WI38 (cell line): Measurements from ENCODE around the gene MINDY2.
"Not testable (repeated sequence)": the region's sequence is repeated elsewhere in the genome, so short reads cannot be mapped to it uniquely, and the experiment has no call there.

Experiments used
- H3K4me3 ChIP-seq: 2 replicates; pipeline ENCODE4 v1.5.1; 2011; ENCODE audit warnings: low read depth, mild to moderate bottlenecking, control low read depth, low read length
- TF ChIP-seq, protein P1 (sequence below): IDR thresholded peaks from 2 replicates; pipeline ENCODE4 v1.5.1; 2012; ENCODE audit warnings: low read depth, mild to moderate bottlenecking, control low read depth, low read length

MINDY2 gene

DNA sequence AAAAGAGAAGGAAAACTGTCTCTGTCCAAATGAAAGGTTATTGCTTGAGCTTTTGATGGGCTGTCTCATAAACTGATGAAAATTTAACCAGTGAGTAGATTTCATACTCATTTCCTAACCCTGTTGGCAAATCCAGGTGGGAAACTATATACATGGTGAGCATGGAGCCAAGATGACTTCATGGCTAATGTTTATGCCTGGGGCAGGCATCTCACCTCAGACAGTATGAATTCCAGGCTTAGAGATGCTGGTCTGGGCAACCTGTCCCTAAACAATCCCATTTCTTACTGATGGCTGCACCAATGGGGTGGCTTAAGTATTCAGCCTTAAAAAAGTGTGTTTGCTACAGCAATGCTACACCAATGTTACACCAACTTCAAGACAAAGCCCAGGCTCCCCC lies 104.2 kb downstream of the MINDY2 start:
- no peak overlapping the region for H3K4me3 ChIP-seq
- TF ChIP-seq, protein P1, sequence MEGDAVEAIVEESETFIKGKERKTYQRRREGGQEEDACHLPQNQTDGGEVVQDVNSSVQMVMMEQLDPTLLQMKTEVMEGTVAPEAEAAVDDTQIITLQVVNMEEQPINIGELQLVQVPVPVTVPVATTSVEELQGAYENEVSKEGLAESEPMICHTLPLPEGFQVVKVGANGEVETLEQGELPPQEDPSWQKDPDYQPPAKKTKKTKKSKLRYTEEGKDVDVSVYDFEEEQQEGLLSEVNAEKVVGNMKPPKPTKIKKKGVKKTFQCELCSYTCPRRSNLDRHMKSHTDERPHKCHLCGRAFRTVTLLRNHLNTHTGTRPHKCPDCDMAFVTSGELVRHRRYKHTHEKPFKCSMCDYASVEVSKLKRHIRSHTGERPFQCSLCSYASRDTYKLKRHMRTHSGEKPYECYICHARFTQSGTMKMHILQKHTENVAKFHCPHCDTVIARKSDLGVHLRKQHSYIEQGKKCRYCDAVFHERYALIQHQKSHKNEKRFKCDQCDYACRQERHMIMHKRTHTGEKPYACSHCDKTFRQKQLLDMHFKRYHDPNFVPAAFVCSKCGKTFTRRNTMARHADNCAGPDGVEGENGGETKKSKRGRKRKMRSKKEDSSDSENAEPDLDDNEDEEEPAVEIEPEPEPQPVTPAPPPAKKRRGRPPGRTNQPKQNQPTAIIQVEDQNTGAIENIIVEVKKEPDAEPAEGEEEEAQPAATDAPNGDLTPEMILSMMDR: no peak

DNA sequence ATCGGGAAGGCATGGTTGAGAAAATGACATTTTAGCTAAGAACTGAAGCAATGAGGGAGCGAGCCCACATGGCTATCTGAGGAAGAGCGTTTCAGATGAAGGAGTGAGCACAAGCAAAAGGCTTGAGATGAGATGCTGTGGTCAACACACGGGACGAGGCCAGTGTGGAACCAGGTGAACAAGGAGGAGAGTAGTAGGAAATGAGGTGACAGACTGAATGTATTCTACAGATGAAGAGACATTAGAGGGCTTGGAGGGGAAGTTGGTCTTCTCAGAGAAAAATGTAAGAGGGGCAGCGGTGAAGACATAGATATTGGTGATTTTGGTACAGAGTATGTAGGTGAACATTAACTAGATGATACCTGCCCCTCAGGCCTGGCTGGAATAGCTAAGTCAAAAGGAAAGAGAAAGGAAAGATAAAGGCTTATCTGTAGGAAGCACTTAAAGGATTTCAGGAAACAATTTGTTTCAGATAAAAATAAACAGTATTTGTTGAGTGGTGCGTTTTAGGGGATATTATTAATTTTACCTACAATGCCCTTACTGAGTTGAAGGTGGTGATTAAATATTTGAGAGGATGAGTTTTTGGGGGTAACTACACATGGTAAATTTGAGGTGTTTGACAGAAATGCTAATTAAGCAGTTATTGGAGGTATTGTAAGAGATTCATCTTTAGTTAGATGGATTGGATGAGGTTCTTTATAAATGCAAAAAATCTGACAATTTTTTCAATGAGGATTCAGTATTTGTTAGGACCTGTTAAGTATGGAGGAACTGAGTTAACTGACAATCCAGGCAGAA lies 105.4 kb downstream of the MINDY2 start:
- TF ChIP-seq, protein P1: no peak
- no peak overlapping the region for H3K4me3 ChIP-seq

- TF ChIP-seq, protein P1: no peak
- H3K4me3 ChIP-seq: no peak overlapping the region
Measured at GRCh38 chr15:58877999-58878825, 107.1 kb downstream of the MINDY2 start.

DNA sequence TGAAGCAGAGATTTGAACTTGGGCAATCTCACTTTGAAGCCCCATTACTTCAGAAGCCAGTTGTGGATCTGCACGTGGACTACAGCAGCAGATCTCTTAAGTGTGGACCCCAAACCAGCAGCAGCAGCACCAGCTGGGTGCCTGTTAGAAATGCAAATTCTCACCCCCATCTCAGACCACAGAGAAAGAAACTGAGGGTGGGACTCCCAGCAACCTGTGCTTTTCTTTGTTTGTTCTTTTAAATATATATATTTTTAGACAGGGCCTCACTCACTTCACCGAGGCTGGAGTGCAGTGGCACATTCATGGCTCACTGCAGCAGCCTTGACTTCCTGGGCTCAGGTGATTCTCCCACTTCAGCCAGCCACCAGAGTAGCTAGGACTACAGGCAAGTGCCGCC lies 109.2 kb downstream of the MINDY2 start:
- TF ChIP-seq, protein P1: no peak
- H3K4me3 ChIP-seq: no peak overlapping the region

DNA sequence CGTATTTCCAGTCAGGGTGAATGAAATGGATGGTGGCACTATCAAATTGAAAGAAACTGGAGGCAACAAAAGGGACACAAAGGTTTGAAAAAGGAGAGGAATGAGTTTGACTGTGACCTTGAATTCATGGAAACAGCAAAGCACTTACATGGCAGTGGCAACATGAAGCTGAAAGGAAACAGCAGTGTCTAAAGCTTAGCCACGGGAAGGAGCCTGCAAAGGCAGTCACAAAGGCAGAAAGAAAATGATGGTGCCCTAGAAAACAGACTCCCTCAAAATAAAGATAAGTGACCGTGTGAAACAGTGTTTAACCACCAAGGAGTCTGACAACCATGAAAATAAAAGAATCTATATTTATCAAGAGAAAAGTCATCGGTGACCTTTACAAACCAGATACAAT lies 111.1 kb downstream of the MINDY2 start:
- no peak overlapping the region for H3K4me3 ChIP-seq
- TF ChIP-seq, protein P1: no peak

DNA sequence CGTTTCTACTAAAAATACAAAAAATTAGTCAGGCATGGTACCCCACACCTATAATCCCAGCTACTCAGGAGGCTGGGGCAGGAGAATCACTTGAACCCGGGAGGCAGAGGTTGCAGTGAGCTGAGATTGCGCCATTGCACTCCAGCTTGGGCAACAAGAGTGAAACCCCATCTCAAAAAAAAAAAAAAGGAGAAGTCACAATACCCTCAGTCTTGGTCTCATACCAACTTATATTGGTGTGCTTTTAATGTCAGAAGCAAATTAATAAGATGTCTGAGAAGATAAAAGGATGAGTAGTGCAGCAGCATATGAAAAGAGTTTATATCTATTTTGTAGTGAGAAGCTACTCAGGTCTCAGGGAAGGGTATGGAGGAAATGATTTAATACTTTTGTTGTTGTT lies 112.8 kb downstream of the MINDY2 start:
- H3K4me3 ChIP-seq: not testable (repeated sequence)

DNA sequence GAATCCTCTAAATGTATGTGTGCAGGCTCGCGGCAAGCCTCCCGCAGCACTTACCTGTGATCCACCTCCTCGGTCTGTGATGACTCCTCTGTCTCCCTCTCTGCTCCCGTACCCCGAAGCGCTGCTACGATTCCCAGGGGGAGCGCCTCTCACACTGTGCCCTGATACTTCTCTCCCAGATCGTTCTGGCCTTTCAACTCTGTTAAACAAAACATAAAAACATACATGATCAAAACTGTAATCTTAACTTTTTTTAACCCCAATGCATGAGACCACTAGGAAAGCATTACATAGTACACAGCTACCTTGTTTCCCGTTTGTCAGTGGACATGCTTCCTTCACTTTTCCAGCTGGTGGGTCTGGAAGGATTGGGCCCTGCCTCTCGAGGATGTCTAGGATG lies 115.8 kb downstream of the MINDY2 start:
- no peak overlapping the region for H3K4me3 ChIP-seq
- TF ChIP-seq, protein P1: no peak
